WTC11 (cell line): ENCODE results near the gene ADISSP.

Experiments
- ATF1 ChIP-seq: sonication (generic); formaldehyde crosslinking; IDR thresholded peaks from 2 replicates; pipeline ENCODE4 v1.8.1; 2023; ENCODE audit warnings: mild to moderate bottlenecking, moderate library complexity, missing genetic modification reagents
- KAT7 ChIP-seq: sonication (generic); formaldehyde crosslinking; IDR thresholded peaks from 2 replicates; pipeline ENCODE4 v1.8.1; 2023; ENCODE audit warnings: missing genetic modification reagents, mild to moderate bottlenecking, borderline replicate concordance
- MXD4 ChIP-seq: fragments of 250-450 bp; sonication (Bioruptor Pico); IDR thresholded peaks from 2 replicates; pipeline ENCODE4 v1.8.0; 2021; ENCODE audit warnings: mild to moderate bottlenecking, moderate library complexity, borderline replicate concordance
- NR3C1 ChIP-seq: sonication (generic); formaldehyde crosslinking; conservative IDR thresholded peaks from 2 replicates; pipeline ENCODE4 v1.8.1; 2023; ENCODE audit warnings: low read depth, mild to moderate bottlenecking, missing genetic modification reagents
- RELA ChIP-seq: sonication (generic); formaldehyde crosslinking; IDR thresholded peaks from 2 replicates; pipeline ENCODE4 v1.8.1; 2022; ENCODE audit warnings: missing genetic modification reagents, mild to moderate bottlenecking, borderline replicate concordance
- SMAD4 ChIP-seq: sonication (generic); formaldehyde crosslinking; IDR thresholded peaks from 2 replicates; pipeline ENCODE4 v1.8.0; 2022; ENCODE audit warnings: mild to moderate bottlenecking, missing genetic modification reagents
- TP53 ChIP-seq: sonication (generic); formaldehyde crosslinking; IDR thresholded peaks from 2 replicates; pipeline ENCODE4 v1.8.1; 2023; ENCODE audit warnings: mild to moderate bottlenecking, missing genetic modification reagents
- ZBTB21 ChIP-seq: sonication (generic); formaldehyde crosslinking; IDR thresholded peaks from 2 replicates; pipeline ENCODE4 v1.8.1; 2023; ENCODE audit warnings: mild to moderate bottlenecking, missing genetic modification reagents, borderline replicate concordance
- ZNF138 ChIP-seq: sonication (generic); formaldehyde crosslinking; conservative IDR thresholded peaks from 2 replicates; pipeline ENCODE4 v1.8.1; 2022; ENCODE audit warnings: mild to moderate bottlenecking, moderate library complexity, missing genetic modification reagents
- TF ChIP-seq, protein P1 (sequence below): fragments of 200-600 bp; IDR thresholded peaks from 2 replicates; pipeline ENCODE4 v1.8.0; 2022; ENCODE audit warnings: antibody characterized with exemption
- TF ChIP-seq, protein P2 (sequence below): sonication (generic); formaldehyde crosslinking; IDR thresholded peaks from 2 replicates; pipeline ENCODE4 v1.8.0; 2022; ENCODE audit warnings: mild to moderate bottlenecking, missing genetic modification reagents
- TF ChIP-seq, protein P3 (sequence below): sonication (generic); formaldehyde crosslinking; IDR thresholded peaks from 2 replicates; pipeline ENCODE4 v1.8.0; 2022; ENCODE audit warnings: missing genetic modification reagents
- TF ChIP-seq, protein P4 (sequence below): fragments of 250-450 bp; sonication (Bioruptor Pico); IDR thresholded peaks from 2 replicates; pipeline ENCODE4 v1.9.0; 2021; ENCODE audit warnings: moderate library complexity, mild to moderate bottlenecking, inconsistent platforms, borderline replicate concordance

DNA sequence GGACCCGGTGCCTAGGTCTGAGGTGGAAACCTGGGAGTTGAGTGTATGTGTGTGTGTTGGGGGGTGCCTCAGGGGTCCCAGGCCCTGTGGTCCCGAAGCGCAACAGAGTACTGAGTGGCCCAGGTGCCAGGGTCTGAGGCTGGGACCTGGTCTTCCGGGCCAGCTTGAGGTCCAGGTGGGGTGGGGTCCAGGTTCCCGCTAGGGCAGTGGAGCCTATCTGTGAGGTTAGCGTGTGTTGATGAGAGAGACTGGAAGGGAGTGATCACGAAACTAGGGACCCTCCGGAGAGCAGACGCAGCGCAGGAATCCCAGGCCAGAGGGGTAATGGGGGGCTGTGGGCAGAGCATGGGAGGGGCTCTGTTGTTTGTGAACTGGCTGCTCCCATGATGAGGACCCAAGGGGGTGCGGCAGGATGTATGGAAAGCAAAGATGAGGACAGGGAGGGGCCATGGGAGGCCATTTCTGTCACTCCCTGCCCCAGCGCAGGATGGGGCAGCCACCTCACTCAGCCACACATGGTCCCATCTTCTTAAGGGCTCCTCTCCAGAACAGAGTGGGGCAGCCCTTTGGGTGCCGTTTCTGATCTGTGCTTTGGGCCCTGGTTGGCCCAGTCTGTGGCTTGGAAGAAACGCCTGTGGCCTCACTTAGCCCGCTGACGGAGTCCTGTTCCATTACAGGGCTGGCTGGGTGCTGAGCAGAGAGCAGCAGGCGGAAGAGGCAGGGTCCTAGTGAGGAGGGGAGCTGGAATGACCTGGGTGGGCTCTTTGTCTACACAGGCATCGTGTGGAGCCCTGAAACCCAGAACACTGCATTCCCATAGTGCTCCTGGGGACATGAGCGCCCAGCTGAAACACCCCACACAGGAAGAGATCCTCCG, 34.2 kb downstream of the ADISSP start:
- TF ChIP-seq, protein P1, sequence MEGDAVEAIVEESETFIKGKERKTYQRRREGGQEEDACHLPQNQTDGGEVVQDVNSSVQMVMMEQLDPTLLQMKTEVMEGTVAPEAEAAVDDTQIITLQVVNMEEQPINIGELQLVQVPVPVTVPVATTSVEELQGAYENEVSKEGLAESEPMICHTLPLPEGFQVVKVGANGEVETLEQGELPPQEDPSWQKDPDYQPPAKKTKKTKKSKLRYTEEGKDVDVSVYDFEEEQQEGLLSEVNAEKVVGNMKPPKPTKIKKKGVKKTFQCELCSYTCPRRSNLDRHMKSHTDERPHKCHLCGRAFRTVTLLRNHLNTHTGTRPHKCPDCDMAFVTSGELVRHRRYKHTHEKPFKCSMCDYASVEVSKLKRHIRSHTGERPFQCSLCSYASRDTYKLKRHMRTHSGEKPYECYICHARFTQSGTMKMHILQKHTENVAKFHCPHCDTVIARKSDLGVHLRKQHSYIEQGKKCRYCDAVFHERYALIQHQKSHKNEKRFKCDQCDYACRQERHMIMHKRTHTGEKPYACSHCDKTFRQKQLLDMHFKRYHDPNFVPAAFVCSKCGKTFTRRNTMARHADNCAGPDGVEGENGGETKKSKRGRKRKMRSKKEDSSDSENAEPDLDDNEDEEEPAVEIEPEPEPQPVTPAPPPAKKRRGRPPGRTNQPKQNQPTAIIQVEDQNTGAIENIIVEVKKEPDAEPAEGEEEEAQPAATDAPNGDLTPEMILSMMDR: no peak
- TF ChIP-seq KAT7 (no peak), NR3C1 (no peak), TP53 (CRISPR knock-in tag) (no peak), RELA (CRISPR knock-in tag) (no peak), ZBTB21 (CRISPR knock-in tag) (no peak), SMAD4 (CRISPR knock-in tag) (no peak), MXD4 (no peak), ATF1 (no peak), ZNF138 (CRISPR knock-in tag) (no peak)
- TF ChIP-seq, protein P2, sequence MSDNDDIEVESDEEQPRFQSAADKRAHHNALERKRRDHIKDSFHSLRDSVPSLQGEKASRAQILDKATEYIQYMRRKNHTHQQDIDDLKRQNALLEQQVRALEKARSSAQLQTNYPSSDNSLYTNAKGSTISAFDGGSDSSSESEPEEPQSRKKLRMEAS (CRISPR knock-in tag): no peak
- TF ChIP-seq, protein P3, sequence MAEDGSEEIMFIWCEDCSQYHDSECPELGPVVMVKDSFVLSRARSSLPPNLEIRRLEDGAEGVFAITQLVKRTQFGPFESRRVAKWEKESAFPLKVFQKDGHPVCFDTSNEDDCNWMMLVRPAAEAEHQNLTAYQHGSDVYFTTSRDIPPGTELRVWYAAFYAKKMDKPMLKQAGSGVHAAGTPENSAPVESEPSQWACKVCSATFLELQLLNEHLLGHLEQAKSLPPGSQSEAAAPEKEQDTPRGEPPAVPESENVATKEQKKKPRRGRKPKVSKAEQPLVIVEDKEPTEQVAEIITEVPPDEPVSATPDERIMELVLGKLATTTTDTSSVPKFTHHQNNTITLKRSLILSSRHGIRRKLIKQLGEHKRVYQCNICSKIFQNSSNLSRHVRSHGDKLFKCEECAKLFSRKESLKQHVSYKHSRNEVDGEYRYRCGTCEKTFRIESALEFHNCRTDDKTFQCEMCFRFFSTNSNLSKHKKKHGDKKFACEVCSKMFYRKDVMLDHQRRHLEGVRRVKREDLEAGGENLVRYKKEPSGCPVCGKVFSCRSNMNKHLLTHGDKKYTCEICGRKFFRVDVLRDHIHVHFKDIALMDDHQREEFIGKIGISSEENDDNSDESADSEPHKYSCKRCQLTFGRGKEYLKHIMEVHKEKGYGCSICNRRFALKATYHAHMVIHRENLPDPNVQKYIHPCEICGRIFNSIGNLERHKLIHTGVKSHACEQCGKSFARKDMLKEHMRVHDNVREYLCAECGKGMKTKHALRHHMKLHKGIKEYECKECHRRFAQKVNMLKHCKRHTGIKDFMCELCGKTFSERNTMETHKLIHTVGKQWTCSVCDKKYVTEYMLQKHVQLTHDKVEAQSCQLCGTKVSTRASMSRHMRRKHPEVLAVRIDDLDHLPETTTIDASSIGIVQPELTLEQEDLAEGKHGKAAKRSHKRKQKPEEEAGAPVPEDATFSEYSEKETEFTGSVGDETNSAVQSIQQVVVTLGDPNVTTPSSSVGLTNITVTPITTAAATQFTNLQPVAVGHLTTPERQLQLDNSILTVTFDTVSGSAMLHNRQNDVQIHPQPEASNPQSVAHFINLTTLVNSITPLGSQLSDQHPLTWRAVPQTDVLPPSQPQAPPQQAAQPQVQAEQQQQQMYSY (CRISPR knock-in tag): no peak
- TF ChIP-seq, protein P4, sequence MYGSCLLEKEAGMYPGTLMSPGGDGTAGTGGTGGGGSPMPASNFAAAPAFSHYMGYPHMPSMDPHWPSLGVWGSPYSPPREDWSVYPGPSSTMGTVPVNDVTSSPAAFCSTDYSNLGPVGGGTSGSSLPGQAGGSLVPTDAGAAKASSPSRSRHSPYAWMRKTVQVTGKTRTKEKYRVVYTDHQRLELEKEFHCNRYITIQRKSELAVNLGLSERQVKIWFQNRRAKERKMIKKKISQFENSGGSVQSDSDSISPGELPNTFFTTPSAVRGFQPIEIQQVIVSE (CRISPR knock-in tag): no peak
